GM23338 (cell line): ENCODE results near the gene NIPBL. TPM values are rescaled to one million over a fixed set of nuclear protein-coding genes. Genes with fewer than 3 reads are reported as not detected.

Experiments used
- ATAC-seq: fragments of 200-7000 bp; cut with Tn5 transposase; 3 replicates; pipeline ENCODE4 v1.9.1; 2020
- DNase-seq: peaks from one replicate; pipeline ENCODE4 v3.0.0-alpha.2; 2015; ENCODE audit warnings: low spot score
- H2AFZ ChIP-seq: fragments of 200-600 bp; sonication (generic); 2 replicates; pipeline ENCODE4 v1.8.0; 2016; ENCODE audit warnings: antibody characterized with exemption, mild to moderate bottlenecking, moderate library complexity
- H3F3A ChIP-seq: fragments of 200-600 bp; sonication (generic); replicated peaks from 2 replicates; pipeline ENCODE4 v1.8.0; 2017; ENCODE audit warnings: antibody characterized with exemption, mixed run types, low read depth
- H3K27ac ChIP-seq: fragments of 200-600 bp; sonication (generic); 2 replicates; pipeline ENCODE4 v1.6.1; 2016; ENCODE audit warnings: low read depth
- H3K27me3 ChIP-seq: fragments of 200-600 bp; sonication (generic); 2 replicates; pipeline ENCODE4 v1.8.0; 2016; ENCODE audit warnings: mild to moderate bottlenecking, mixed run types, moderate library complexity; ENCODE audit not compliant: insufficient read depth
- H3K36me3 ChIP-seq: fragments of 200-600 bp; sonication (generic); 2 replicates; pipeline ENCODE4 v1.8.0; 2016; ENCODE audit warnings: mild to moderate bottlenecking; ENCODE audit not compliant: insufficient read depth
- H3K4me1 ChIP-seq: fragments of 200-600 bp; sonication (generic); 2 replicates; pipeline ENCODE4 v1.8.0; 2016; ENCODE audit warnings: mild to moderate bottlenecking, moderate library complexity; ENCODE audit not compliant: insufficient read depth
- H3K4me2 ChIP-seq: fragments of 200-600 bp; sonication (generic); 2 replicates; pipeline ENCODE4 v1.7.1; 2017; ENCODE audit warnings: mixed run types
- H3K4me3 ChIP-seq: fragments of 200-600 bp; sonication (generic); 2 replicates; pipeline ENCODE4 v1.6.1; 2016; ENCODE audit warnings: mixed run types
- H3K79me2 ChIP-seq: fragments of 200-600 bp; sonication (generic); replicated peaks from 2 replicates; pipeline ENCODE4 v1.8.0; 2017; ENCODE audit warnings: mild to moderate bottlenecking; ENCODE audit not compliant: insufficient read depth
- H3K9me2 ChIP-seq: fragments of 200-600 bp; sonication (generic); 2 replicates; pipeline ENCODE4 v1.8.0; 2017; ENCODE audit not compliant: insufficient read depth
- H4K20me1 ChIP-seq: fragments of 200-600 bp; sonication (generic); replicated peaks from 2 replicates; pipeline ENCODE4 v1.8.0; 2017; ENCODE audit warnings: mild to moderate bottlenecking; ENCODE audit not compliant: insufficient read depth
- H3K27ac Mint-ChIP-seq: 2 replicates; pipeline ENCODE4 v1.8.0; 2020; ENCODE audit warnings: inconsistent platforms, mild to moderate bottlenecking, moderate library complexity, mixed read lengths
- H3K27me3 Mint-ChIP-seq: 3 replicates; pipeline ENCODE4 v1.8.0; 2022; ENCODE audit warnings: low read depth, mild to moderate bottlenecking, moderate library complexity, mixed read lengths, inconsistent platforms; ENCODE audit not compliant: insufficient read depth, poor library complexity
- H3K36me3 Mint-ChIP-seq: 3 replicates; pipeline ENCODE4 v1.8.0; 2021; ENCODE audit warnings: low read depth, mild to moderate bottlenecking, inconsistent platforms, moderate library complexity, mixed read lengths
- H3K4me1 Mint-ChIP-seq: 3 replicates; pipeline ENCODE4 v1.8.0; 2020; ENCODE audit warnings: mild to moderate bottlenecking, inconsistent platforms, mixed read lengths
- H3K4me3 Mint-ChIP-seq: 3 replicates; pipeline ENCODE4 v1.8.0; 2021; ENCODE audit warnings: moderate library complexity, mild to moderate bottlenecking, inconsistent platforms, mixed read lengths
- H3K9me3 Mint-ChIP-seq: 3 replicates; pipeline ENCODE4 v1.8.0; 2020; ENCODE audit warnings: moderate library complexity, mild to moderate bottlenecking, inconsistent platforms, mixed read lengths
- EZH2 ChIP-seq: fragments of 200-600 bp; sonication (generic); IDR thresholded peaks from one replicate; pipeline ENCODE4 v1.8.0; 2017; ENCODE audit warnings: antibody characterized with exemption, mild to moderate bottlenecking, low read depth; ENCODE audit not compliant: unreplicated experiment
- NANOG ChIP-seq: IDR thresholded peaks from 2 replicates; pipeline ENCODE4 v1.6.1; 2016; ENCODE audit warnings: antibody characterized with exemption, borderline replicate concordance
- POLR2AphosphoS5 ChIP-seq: IDR thresholded peaks from 2 replicates; pipeline ENCODE4 v1.6.1; 2016; ENCODE audit warnings: antibody characterized with exemption, low read depth
- ZNF114 ChIP-seq: fragments of 250-450 bp; sonication (Bioruptor Pico); IDR thresholded peaks from 2 replicates; pipeline ENCODE4 v1.5.0; 2020; ENCODE audit warnings: mild to moderate bottlenecking, moderate library complexity
- ZNF462 ChIP-seq: fragments of 250-450 bp; sonication (Bioruptor Pico); IDR thresholded peaks from 2 replicates; pipeline ENCODE4 v1.5.0; 2020; ENCODE audit warnings: mild to moderate bottlenecking, moderate library complexity
- polyA plus RNA-seq: library from polyadenylated mRNA; unstranded; fragments of >200 nt; fragmentation: Nextera tagmentation; extraction: Ambion mirVana; gene quantifications from 2 replicates; pipeline ENCODE4 v1.2.1, GENCODE V29; 2016
- total RNA-seq: library from RNA; depleted of rRNA; stranded (reverse); fragments of >200 nt; shearing (Covaris generic); gene quantifications from 2 replicates; pipeline ENCODE4 v1.2.3, GENCODE V29; 2014
- TF ChIP-seq, protein P1 (sequence below): IDR thresholded peaks from 2 replicates; pipeline ENCODE4 v1.6.1; 2016; ENCODE audit warnings: antibody characterized with exemption
- TF ChIP-seq, protein P2 (sequence below): IDR thresholded peaks from one replicate; pipeline ENCODE4 v1.6.1; 2018; ENCODE audit warnings: antibody characterized with exemption; ENCODE audit not compliant: unreplicated experiment

The NIPBL gene
- total and polyA plus RNA-seq, 2 experiments from 2014 or later = 44.2 to 51.4 TPM

DNA sequence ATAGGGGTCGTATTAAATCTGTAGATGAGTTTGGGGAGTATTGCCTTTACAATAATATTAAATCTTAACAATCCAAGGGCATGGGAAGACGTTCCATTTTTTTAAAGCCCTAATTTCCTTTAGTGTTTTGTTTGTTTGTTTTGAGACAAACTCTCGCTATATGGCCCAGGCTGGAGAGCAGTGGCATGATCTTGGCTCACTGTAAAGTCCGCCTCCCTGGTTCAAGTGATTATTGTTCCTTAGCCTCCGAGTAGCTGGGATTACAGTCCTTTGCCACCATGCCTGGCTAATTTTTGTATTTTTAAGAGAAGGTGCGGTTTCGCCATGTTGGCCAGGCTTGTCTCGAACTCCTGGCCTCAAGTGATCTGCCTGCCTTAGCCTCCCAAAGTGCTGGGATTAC is 19.9 kb downstream of the NIPBL start:
- peaks cover 14% of the 10 kb centered on the region; the same call in 1 of the 2 replicates for H3K4me1 ChIP-seq
- peaks cover 1% of the 10 kb centered on the region; the same call in 1 of the 3 replicates for H3K9me3 Mint-ChIP-seq
- no peak overlapping the region for H3K27ac Mint-ChIP-seq
- H3K27me3 ChIP-seq = no peaks in the 10 kb centered on the region
- H3K27ac ChIP-seq = no peak overlapping the region
- H3K79me2 ChIP-seq = peaks cover 100% of the 10 kb centered on the region
- H3K4me2 ChIP-seq = no peak overlapping the region
- H3K4me1 Mint-ChIP-seq = peaks cover 17% of the 10 kb centered on the region
- H3F3A ChIP-seq = no peaks in the 10 kb centered on the region
- peaks cover 28% of the 10 kb centered on the region for H4K20me1 ChIP-seq
- H2AFZ ChIP-seq = no peak overlapping the region
- no peaks in the 10 kb centered on the region for H3K27me3 Mint-ChIP-seq
- DNase-seq = no peak
- TF ChIP-seq ZNF114 (CRISPR knock-in tag) = no peak
- TF ChIP-seq, protein P1, sequence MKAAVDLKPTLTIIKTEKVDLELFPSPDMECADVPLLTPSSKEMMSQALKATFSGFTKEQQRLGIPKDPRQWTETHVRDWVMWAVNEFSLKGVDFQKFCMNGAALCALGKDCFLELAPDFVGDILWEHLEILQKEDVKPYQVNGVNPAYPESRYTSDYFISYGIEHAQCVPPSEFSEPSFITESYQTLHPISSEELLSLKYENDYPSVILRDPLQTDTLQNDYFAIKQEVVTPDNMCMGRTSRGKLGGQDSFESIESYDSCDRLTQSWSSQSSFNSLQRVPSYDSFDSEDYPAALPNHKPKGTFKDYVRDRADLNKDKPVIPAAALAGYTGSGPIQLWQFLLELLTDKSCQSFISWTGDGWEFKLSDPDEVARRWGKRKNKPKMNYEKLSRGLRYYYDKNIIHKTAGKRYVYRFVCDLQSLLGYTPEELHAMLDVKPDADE = no peak
- TF ChIP-seq EZH2 = no peak
- no peak for TF ChIP-seq ZNF462
- TF ChIP-seq, protein P2, sequence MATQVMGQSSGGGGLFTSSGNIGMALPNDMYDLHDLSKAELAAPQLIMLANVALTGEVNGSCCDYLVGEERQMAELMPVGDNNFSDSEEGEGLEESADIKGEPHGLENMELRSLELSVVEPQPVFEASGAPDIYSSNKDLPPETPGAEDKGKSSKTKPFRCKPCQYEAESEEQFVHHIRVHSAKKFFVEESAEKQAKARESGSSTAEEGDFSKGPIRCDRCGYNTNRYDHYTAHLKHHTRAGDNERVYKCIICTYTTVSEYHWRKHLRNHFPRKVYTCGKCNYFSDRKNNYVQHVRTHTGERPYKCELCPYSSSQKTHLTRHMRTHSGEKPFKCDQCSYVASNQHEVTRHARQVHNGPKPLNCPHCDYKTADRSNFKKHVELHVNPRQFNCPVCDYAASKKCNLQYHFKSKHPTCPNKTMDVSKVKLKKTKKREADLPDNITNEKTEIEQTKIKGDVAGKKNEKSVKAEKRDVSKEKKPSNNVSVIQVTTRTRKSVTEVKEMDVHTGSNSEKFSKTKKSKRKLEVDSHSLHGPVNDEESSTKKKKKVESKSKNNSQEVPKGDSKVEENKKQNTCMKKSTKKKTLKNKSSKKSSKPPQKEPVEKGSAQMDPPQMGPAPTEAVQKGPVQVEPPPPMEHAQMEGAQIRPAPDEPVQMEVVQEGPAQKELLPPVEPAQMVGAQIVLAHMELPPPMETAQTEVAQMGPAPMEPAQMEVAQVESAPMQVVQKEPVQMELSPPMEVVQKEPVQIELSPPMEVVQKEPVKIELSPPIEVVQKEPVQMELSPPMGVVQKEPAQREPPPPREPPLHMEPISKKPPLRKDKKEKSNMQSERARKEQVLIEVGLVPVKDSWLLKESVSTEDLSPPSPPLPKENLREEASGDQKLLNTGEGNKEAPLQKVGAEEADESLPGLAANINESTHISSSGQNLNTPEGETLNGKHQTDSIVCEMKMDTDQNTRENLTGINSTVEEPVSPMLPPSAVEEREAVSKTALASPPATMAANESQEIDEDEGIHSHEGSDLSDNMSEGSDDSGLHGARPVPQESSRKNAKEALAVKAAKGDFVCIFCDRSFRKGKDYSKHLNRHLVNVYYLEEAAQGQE = no peak
- TF ChIP-seq NANOG = no peak
- TF ChIP-seq POLR2AphosphoS5 = no peak
- no peaks in the 10 kb centered on the region for H3K36me3 ChIP-seq
- no peak for ATAC-seq
- no peak overlapping the region for H3K4me3 ChIP-seq
- H3K4me3 Mint-ChIP-seq = no peak overlapping the region
- H3K9me2 ChIP-seq = 0 out of 2 replicates have a peak, but pooled peaks cover 4% of the 10 kb centered on the region
- peaks cover 17% of the 10 kb centered on the region for H3K36me3 Mint-ChIP-seq
